OCI-LY7 (cell line): ENCODE measurements around the gene PSKH1.

Experiments
- EZH2phosphoT487 ChIP-seq: fragments of 200-600 bp; sonication (generic); IDR thresholded peaks from 2 replicates; pipeline ENCODE4 v1.6.1; 2018; ENCODE audit warnings: low read depth, borderline replicate concordance, mild to moderate bottlenecking, mixed run types, antibody characterized with exemption, low read length, moderate library complexity, mixed read lengths
- TF ChIP-seq, protein P1 (sequence below): fragments of 200-600 bp; sonication (generic); conservative IDR thresholded peaks from 2 replicates; pipeline ENCODE4 v1.5.1; 2014; ENCODE audit warnings: mild to moderate bottlenecking, antibody characterized with exemption, low read length, moderate library complexity, mixed read lengths

DNA sequence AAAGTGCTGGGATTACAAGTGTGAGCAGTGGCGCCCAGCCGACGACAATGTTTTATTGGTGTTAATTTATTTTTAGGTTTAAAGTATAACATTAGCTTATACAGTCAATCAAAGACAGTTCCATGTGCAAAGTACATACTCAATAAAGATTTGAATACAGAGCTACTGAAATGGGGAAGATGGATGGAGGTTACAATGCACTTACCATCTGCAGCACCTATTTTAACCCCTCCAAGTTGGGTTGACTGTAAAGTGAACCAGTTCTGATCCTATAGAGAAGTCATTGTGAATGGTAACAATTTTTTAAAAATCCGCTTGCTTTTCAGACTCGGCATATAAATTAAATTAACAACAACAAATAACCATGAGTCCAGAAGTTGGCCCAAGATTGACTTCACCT, 679 bp upstream of the PSKH1 start:
- TF ChIP-seq, protein P1, sequence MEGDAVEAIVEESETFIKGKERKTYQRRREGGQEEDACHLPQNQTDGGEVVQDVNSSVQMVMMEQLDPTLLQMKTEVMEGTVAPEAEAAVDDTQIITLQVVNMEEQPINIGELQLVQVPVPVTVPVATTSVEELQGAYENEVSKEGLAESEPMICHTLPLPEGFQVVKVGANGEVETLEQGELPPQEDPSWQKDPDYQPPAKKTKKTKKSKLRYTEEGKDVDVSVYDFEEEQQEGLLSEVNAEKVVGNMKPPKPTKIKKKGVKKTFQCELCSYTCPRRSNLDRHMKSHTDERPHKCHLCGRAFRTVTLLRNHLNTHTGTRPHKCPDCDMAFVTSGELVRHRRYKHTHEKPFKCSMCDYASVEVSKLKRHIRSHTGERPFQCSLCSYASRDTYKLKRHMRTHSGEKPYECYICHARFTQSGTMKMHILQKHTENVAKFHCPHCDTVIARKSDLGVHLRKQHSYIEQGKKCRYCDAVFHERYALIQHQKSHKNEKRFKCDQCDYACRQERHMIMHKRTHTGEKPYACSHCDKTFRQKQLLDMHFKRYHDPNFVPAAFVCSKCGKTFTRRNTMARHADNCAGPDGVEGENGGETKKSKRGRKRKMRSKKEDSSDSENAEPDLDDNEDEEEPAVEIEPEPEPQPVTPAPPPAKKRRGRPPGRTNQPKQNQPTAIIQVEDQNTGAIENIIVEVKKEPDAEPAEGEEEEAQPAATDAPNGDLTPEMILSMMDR: no peak
- TF ChIP-seq EZH2phosphoT487: no peak
